MCF 10A (cell line): ENCODE measurements around the gene ALDH3A2. TPM values are rescaled to one million over a fixed set of nuclear protein-coding genes. Genes with fewer than 3 reads are reported as not detected.

Experiments used
- BruUV-seq: library from RNA; stranded (reverse); fragments of 400-500 nt; replicated peaks from 2 replicates; lab custom pipeline; 2021; lab: Mats Ljungman, UMichigan
- CTCF ChIA-PET: fragments of 300-600 bp; sonication (Branson Sonifier 250); formaldehyde crosslinking; extraction: SDS; loops from one replicate; lab custom pipeline; 2021; ENCODE audit warnings: antibody characterized with exemption, inconsistent platforms; lab: Yijun Ruan, JAX
- POLR2A ChIA-PET: fragments of 300-600, 350-650 bp; sonication (Branson Sonifier 250); formaldehyde crosslinking; extraction: SDS; loops from one replicate; lab custom pipeline; 2020; ENCODE audit warnings: antibody characterized with exemption, inconsistent platforms; lab: Yijun Ruan, JAX
- DNase-seq: peaks from one replicate; pipeline ENCODE4 v3.0.0-alpha.2; 2018; ENCODE audit not compliant: unreplicated experiment
- H3K27ac Mint-ChIP-seq: one replicate; pipeline ENCODE4 v1.8.0; 2022; ENCODE audit warnings: mild to moderate bottlenecking, low read depth, mixed read lengths; ENCODE audit not compliant: unreplicated experiment
- H3K27me3 Mint-ChIP-seq: one replicate; pipeline ENCODE4 v1.8.0; 2022; ENCODE audit warnings: mixed read lengths; ENCODE audit not compliant: insufficient read depth, unreplicated experiment
- H3K36me3 Mint-ChIP-seq: one replicate; pipeline ENCODE4 v1.8.0; 2022; ENCODE audit warnings: mild to moderate bottlenecking, moderate library complexity, mixed read lengths; ENCODE audit not compliant: insufficient read depth, unreplicated experiment
- H3K4me1 Mint-ChIP-seq: one replicate; pipeline ENCODE4 v1.8.0; 2022; ENCODE audit warnings: mixed read lengths; ENCODE audit not compliant: insufficient read depth, unreplicated experiment
- H3K4me3 Mint-ChIP-seq: one replicate; pipeline ENCODE4 v1.8.0; 2022; ENCODE audit warnings: mild to moderate bottlenecking, moderate library complexity, mixed read lengths; ENCODE audit not compliant: unreplicated experiment
- H3K9me3 Mint-ChIP-seq: one replicate; pipeline ENCODE4 v1.8.0; 2022; ENCODE audit warnings: mixed read lengths; ENCODE audit not compliant: unreplicated experiment
- intact Hi-C: fragments of 100-400 bp; cut with micrococcal nuclease; formaldehyde crosslinking; loops from 2 replicates; pipeline ENCODE4 v1.14.1; 2022
- total RNA-seq: library from RNA; stranded (reverse); gene quantifications from 2 replicates; pipeline ENCODE4 v1.2.3, GENCODE V29; 2022
- TF ChIP-seq, protein P1 (sequence below): fragments of 200-600 bp; IDR thresholded peaks from one replicate; pipeline ENCODE4 v1.8.0; 2022; ENCODE audit warnings: antibody characterized with exemption, mild to moderate bottlenecking; ENCODE audit not compliant: unreplicated experiment

ALDH3A2 gene
- total RNA-seq, 1 experiment from 2014 or later = 50.9 TPM

DNA sequence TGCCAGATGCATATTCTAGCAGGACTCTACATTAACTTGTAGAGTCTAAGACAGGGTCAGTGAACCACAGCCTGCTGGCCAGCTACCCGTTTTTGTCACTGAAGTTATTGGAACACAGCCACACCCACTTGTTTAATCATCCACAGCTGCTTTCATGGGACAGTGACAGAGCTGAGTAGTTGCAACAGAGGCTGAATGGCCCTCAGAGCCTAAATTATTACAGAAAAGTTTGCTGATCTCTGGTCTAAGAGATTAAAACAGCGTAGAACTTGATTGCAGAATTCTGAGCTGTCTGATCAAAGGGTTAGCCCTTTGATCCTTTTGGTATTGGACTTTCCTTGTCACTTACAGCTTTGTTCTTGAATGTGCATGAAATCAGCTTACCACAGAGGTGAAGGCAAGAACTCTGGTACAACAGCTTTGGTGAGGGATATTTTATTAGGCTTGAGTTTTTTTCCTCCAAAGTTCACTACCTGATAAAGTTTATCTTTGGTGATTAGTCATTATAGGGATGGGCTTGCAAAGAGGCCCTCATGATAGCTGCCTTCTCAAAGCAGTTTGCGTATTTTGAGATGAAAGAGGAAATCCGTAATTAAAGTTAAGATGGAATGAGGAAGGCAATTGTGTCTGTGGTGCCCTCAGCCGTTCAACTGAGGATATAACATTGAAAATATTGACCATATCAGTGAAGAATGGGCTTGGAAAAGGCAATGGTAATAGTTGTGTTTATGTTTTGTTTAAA, 23.6 kb downstream of the ALDH3A2 start:
- no peaks in the 10 kb centered on the region for H3K9me3 Mint-ChIP-seq
- CTCF ChIA-PET = interaction anchor here (0.7 to 1.5 kb wide), 5 partner anchors 8 to 157 kb away, joined by 3 to 7 read pairs (median 3); no protein-coding TSS in a partner anchor
- H3K4me1 Mint-ChIP-seq = peaks cover 6% of the 10 kb centered on the region
- POLR2A ChIA-PET = interaction anchor here (0.9 to 1.9 kb wide), 5 partner anchors 15 to 82 kb away, joined by 3 to 7 read pairs (median 5); partner anchors contain the start of gene ALDH3A2
- no peaks in the 10 kb centered on the region for H3K27me3 Mint-ChIP-seq
- no TSS peak for BruUV-seq
- H3K27ac Mint-ChIP-seq = peak overlapping the region; percentile 16
- H3K4me3 Mint-ChIP-seq = no peak overlapping the region
- H3K36me3 Mint-ChIP-seq = peaks cover 91% of the 10 kb centered on the region
- TF ChIP-seq, protein P1, sequence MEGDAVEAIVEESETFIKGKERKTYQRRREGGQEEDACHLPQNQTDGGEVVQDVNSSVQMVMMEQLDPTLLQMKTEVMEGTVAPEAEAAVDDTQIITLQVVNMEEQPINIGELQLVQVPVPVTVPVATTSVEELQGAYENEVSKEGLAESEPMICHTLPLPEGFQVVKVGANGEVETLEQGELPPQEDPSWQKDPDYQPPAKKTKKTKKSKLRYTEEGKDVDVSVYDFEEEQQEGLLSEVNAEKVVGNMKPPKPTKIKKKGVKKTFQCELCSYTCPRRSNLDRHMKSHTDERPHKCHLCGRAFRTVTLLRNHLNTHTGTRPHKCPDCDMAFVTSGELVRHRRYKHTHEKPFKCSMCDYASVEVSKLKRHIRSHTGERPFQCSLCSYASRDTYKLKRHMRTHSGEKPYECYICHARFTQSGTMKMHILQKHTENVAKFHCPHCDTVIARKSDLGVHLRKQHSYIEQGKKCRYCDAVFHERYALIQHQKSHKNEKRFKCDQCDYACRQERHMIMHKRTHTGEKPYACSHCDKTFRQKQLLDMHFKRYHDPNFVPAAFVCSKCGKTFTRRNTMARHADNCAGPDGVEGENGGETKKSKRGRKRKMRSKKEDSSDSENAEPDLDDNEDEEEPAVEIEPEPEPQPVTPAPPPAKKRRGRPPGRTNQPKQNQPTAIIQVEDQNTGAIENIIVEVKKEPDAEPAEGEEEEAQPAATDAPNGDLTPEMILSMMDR = no peak
- intact Hi-C loops = no loop called here
- DNase-seq = no peak

DNA sequence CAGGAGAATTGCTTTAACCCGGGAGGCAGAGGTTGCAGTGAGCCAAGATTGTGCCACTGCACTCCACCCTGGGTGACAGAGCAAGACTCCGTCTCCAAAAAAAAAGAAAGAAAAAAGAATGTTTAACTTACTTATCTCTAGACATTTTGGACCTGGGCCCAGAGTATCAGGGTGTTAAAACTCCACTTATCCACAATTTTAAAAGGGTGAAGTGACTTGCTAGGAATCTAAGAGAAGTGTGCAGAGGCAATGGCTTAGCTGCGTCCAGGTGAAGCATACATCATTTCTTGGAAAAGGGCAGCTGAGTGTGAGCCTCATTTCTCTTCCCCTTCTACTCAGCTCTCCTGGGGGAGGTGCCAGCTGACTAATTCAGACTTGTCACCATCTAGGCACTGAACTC, 25.1 kb downstream of the ALDH3A2 start:
- intact Hi-C loops = no loop called here
- Mint-ChIP-seq H3K4me1 (peaks cover 6% of the 10 kb centered on the region), H3K9me3 (no peaks in the 10 kb centered on the region), H3K27ac (no peak overlapping the region), H3K27me3 (no peaks in the 10 kb centered on the region), H3K36me3 (peaks cover 95% of the 10 kb centered on the region), H3K4me3 (no peak overlapping the region)
- TF ChIP-seq, protein P1 = no peak
- ChIA-PET POLR2A (interaction anchor here (0.6 to 2.0 kb wide), 9 partner anchors 9 to 140 kb away, joined by 3 to 11 read pairs (median 4); partner anchors contain the start of gene SLC47A1), CTCF (interaction anchor here (0.5 kb wide), 1 partner anchor 15 kb away, joined by 4 read pairs; no protein-coding TSS in a partner anchor)
- DNase-seq = no peak
- no TSS peak for BruUV-seq

DNA sequence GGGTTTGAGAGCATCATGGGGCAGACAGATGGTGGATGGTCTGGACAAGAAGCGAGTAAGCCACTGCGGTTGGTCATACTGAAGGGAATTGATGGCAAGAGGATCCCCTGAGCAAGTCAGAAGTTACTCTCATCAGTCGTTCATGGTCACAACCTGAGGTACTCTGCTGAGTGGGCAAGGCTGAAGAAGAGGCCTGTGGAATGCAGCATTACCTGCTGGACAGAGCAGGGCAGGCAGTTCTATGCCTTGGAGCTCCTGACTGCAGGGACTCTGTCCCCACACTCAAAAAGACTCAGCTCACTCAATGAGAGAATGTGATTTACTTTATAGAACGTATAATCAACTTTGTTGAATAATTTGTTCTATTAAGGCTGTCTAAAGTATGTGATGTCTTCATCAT, 28.3 kb downstream of the ALDH3A2 start:
- BruUV-seq = TSS peak; percentile 24
- H3K9me3 Mint-ChIP-seq = no peaks in the 10 kb centered on the region
- peaks cover 5% of the 10 kb centered on the region for H3K4me1 Mint-ChIP-seq
- DNase-seq = no peak
- intact Hi-C loops = no loop called here
- ChIA-PET CTCF (interaction anchor here (0.8 to 1.2 kb wide), 2 partner anchors 40 to 89 kb away, joined by 4 to 5 read pairs; no protein-coding TSS in a partner anchor), POLR2A (interaction anchor here (0.8 to 2.4 kb wide), 6 partner anchors 8 to 47 kb away, joined by 3 to 9 read pairs (median 4); no protein-coding TSS in a partner anchor)
- H3K27ac Mint-ChIP-seq = no peak overlapping the region
- no peaks in the 10 kb centered on the region for H3K27me3 Mint-ChIP-seq
- TF ChIP-seq, protein P1 = no peak
- H3K4me3 Mint-ChIP-seq = no peak overlapping the region
- peaks cover 85% of the 10 kb centered on the region for H3K36me3 Mint-ChIP-seq

DNA sequence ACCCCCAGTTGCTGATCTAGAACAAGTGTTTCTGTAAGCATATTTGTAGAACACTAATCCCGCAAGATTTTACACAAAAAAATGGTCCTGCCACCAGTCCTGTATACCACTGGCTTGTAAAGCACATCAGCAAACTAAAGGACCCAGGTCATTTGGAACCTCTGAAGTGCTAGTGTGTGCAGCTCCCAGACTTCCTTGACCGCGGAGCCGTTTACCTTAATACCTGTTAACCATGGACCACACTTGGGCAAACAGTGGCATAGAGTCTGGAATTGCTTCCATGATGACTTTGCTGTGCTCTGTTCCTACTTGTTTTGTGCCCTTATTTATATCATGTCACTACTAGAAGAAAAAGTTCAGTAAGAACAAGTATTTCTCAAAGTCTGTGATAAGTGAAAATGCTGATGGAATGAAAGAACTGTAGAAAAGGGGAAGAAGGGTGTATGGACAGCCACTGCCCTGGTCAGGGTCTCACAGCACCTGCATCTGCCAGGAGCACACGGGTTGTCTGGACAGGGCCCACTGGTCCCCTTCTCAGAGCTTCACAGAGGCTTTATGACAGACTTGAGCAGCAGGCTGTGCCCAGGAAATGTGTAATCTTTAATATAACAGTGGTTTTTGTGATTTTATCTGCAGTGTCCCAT, 29.3 kb downstream of the ALDH3A2 start:
- BruUV-seq = no TSS peak
- POLR2A ChIA-PET = interaction anchor here (0.7 to 2.4 kb wide), 8 partner anchors 9 to 76 kb away, joined by 3 to 9 read pairs (median 4); no protein-coding TSS in a partner anchor
- Mint-ChIP-seq H3K36me3 (peaks cover 76% of the 10 kb centered on the region), H3K9me3 (no peaks in the 10 kb centered on the region), H3K27ac (no peak overlapping the region), H3K27me3 (no peaks in the 10 kb centered on the region), H3K4me3 (no peak overlapping the region), H3K4me1 (no peaks in the 10 kb centered on the region)
- CTCF ChIA-PET = interaction anchor here (0.6 to 1.2 kb wide), 5 partner anchors 8 to 88 kb away, joined by 3 to 5 read pairs (median 3); no protein-coding TSS in a partner anchor
- DNase-seq = no peak
- TF ChIP-seq, protein P1 = no peak
- intact Hi-C loops = no loop called here
